Measurements from ENCODE around the gene TSKS. TPM values are rescaled to one million over a fixed set of nuclear protein-coding genes. Genes with fewer than 3 reads are reported as not detected.

TSKS gene
- not detected for total RNA-seq

GRCh38 chr19:49763230-49763629 is at the start of gene TSKS:
TSS of gene TSKS (minus strand) at chr19:49763306. CDS start at chr19:49763247, 59 bp downstream.

GRCh38 chr19:49766930-49767299 is 3.8 kb upstream of the TSKS start, which contains the start of gene AP2A1:
TSS of gene AP2A1 (plus strand) at chr19:49767001. CDS start at chr19:49767134, 133 bp downstream.

GRCh38 chr19:49690656-49691242 is 72.4 kb downstream of the TSKS start, which contains the start of gene CPT1C:
TSS of gene CPT1C (plus strand) at chr19:49691116. CDS start at chr19:49692253, 1,137 bp downstream.

Small RNAs within 50 kb of the gene (small RNA-seq; reads per million reads assigned to genes)
- gene MIR6799, result not detected
- not detected for gene RNU6-841P

Other genes with a start within 250 kb of the TSKS start
- 3.9 TPM for gene RCN3, start 235.3 kb downstream of the TSKS start, total RNA-seq
- gene NOSIP, start 182.8 kb downstream of the TSKS start, total RNA-seq, result 34.4 TPM
- 1.2 TPM for gene PRRG2, start 182.0 kb downstream of the TSKS start, total RNA-seq
- gene PRR12, start 172.1 kb downstream of the TSKS start, total RNA-seq, result 5.8 TPM
- 1.4 TPM for gene RRAS, start 123.2 kb downstream of the TSKS start, total RNA-seq
- gene SCAF1, start 121.1 kb downstream of the TSKS start, total RNA-seq, result 14.1 TPM
- gene IRF3, start 97.4 kb downstream of the TSKS start, total RNA-seq, result 19.1 TPM
- 0.69 TPM for gene BCL2L12, start 97.4 kb downstream of the TSKS start, total RNA-seq
- gene PRMT1, start 86.0 kb downstream of the TSKS start, total RNA-seq, result 211 TPM
- 1.4 TPM for gene ADM5, start 73.7 kb downstream of the TSKS start, total RNA-seq
- 54.4 TPM for gene CPT1C, start 72.2 kb downstream of the TSKS start, total RNA-seq
- 83.5 TPM for gene AP2A1, start 3.7 kb upstream of the TSKS start, total RNA-seq
- 15.2 TPM for gene FUZ, start 50.0 kb upstream of the TSKS start, total RNA-seq
- gene MED25, start 55.0 kb upstream of the TSKS start, total RNA-seq, result 19.1 TPM
- gene PTOV1, start 87.9 kb upstream of the TSKS start, total RNA-seq, result 113 TPM
- 26.3 TPM for gene PNKP, start 104.3 kb upstream of the TSKS start, total RNA-seq
- gene AKT1S1, start 114.0 kb upstream of the TSKS start, total RNA-seq, result 5.1 TPM
- 9.7 TPM for gene TBC1D17, start 114.4 kb upstream of the TSKS start, total RNA-seq
- 0.23 TPM for gene IL4I1, start 133.6 kb upstream of the TSKS start, total RNA-seq
- gene ATF5, start 165.9 kb upstream of the TSKS start, total RNA-seq, result 7.6 TPM
- 18.2 TPM for gene NUP62, start 166.2 kb upstream of the TSKS start, total RNA-seq
- gene SIGLEC11, start 197.9 kb upstream of the TSKS start, total RNA-seq, result 0.23 TPM